GM15510 (cell line): ENCODE data around the gene MUC5AC.

Experiments
- POLR2A ChIP-seq: IDR thresholded peaks from 3 replicates; pipeline ENCODE4 v1.6.1; 2011; ENCODE audit warnings: borderline replicate concordance; ENCODE audit not compliant: insufficient read length; ENCODE audit errors: extremely low read depth

MUC5AC gene

GRCh38 chr11:1194231-1194976, 36.7 kb downstream of the MUC5AC start:
- no peak for TF ChIP-seq POLR2A

GRCh38 chr11:1194977-1195681, 37.4 kb downstream of the MUC5AC start:
- no peak for TF ChIP-seq POLR2A

DNA sequence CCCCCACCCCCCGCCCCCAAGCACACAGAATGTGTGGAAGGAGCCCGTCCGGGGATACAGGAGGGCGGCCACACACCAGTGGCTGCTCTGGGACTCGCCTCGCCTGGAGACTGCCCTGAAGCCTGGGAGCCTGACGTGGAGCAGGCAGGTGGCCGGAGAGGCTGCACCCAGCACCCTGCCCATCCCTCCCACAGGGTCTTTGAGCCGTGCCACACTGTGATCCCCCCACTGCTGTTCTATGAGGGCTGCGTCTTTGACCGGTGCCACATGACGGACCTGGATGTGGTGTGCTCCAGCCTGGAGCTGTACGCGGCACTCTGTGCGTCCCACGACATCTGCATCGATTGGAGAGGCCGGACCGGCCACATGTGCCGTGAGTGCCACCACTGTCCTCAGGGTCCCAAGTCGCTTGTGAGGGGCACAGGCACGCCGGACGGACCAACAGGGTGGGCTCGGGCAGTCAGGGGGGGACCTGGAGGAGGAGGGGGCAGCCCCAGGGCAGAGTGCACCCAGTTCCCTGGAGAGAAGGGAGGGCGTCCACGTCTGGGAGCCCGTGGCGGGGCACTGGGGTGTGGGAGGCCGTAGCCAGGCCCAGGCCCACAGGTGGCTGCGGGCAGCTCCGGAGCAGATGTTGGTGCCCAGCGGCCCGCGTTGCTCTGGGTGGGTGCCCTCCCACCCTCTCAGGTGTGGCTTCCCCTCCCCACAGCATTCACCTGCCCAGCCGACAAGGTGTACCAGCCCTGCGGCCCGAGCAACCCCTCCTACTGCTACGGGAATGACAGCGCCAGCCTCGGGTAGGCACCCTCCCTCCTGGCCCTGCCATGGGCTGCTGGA, 38.1 kb downstream of the MUC5AC start:
- TF ChIP-seq POLR2A: no peak

DNA sequence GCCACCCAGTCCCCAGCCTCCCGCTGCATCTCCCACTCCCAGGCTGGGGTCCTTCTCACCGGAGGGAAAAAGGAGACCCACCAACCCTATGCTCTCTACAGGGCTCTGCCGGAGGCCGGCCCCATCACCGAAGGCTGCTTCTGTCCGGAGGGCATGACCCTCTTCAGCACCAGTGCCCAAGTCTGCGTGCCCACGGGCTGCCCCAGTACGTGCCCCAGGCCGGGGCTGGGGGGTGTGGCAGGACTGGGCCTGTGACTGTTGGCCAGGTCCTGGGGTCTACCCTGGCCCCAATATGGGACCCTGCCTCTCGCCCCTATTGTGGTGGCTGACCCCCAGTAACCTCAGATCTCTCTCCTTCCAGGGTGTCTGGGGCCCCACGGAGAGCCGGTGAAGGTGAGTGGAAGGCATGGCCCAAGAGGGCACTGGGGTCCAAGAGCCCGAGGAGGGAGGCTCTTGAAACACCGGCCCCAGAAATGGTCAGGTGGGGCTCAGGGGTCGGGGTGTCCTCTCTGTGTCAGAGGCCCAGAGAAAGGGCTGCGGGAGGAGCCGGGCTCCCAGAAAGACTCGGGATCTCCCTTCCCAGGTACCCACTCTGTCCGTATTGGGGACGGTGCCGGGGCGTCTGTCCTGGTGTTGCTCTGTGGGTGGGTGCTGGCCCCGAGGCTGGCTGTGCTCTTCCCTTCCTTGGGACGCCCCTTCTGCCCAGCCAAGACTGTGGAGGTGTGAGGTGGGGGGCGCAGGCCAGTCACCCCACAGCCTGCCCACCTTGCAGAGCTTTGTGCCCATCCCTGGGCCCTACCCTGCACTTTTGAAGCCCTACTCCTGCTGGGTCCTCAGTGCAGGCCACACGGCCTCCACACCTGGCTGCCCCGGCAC, 39.0 kb downstream of the MUC5AC start:
- no peak for TF ChIP-seq POLR2A

DNA sequence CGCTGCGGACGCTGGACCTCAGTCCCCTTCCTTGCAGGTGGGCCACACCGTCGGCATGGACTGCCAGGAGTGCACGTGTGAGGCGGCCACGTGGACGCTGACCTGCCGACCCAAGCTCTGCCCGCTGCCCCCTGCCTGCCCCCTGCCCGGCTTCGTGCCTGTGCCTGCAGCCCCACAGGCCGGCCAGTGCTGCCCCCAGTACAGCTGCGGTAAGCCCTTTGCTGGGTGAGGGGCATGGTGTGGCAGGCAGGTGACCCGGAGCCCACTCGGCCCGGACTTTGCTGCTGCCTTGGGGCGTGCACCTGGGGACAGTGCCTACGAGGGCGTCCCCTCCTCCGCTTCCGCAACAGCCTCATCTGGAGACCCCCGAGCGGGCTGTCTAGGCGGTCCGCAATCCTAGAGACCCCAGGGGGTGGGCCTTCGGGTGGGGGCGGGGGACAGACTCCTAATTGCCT, 39.7 kb downstream of the MUC5AC start:
- no peak for TF ChIP-seq POLR2A

GRCh38 chr11:1197886-1198560, 40.3 kb downstream of the MUC5AC start:
- TF ChIP-seq POLR2A: no peak

DNA sequence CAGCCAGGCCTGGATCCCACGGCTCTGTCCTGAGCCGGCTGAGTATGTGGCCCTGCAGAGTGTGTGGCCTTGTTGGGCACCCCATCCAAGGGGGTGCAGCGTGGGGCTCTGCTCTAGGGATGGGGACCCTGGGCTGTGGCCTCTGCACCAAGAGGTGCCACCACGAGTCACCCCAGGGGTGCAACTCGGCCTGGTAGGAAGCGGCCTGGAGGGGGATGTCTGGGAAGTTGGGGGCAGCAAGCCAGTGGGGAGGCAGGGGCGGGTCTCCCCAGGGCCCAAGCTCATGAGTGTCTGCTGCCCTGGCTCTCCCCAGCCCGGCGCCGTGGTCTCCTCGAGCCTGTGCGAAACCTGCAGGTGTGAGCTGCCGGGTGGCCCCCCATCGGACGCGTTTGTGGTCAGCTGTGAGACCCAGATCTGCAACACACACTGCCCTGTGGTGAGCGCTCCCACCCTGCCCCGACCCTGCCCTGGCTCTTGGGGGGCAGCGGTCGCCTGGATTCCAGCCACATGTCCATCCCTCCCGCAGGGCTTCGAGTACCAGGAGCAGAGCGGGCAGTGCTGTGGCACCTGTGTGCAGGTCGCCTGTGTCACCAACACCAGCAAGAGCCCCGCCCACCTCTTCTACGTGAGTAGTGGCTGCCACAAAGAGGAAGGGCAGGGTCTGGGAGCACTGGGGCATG, 40.9 kb downstream of the MUC5AC start:
- no peak for TF ChIP-seq POLR2A

GRCh38 chr11:1199241-1199750, 41.5 kb downstream of the MUC5AC start:
- no peak for TF ChIP-seq POLR2A

DNA sequence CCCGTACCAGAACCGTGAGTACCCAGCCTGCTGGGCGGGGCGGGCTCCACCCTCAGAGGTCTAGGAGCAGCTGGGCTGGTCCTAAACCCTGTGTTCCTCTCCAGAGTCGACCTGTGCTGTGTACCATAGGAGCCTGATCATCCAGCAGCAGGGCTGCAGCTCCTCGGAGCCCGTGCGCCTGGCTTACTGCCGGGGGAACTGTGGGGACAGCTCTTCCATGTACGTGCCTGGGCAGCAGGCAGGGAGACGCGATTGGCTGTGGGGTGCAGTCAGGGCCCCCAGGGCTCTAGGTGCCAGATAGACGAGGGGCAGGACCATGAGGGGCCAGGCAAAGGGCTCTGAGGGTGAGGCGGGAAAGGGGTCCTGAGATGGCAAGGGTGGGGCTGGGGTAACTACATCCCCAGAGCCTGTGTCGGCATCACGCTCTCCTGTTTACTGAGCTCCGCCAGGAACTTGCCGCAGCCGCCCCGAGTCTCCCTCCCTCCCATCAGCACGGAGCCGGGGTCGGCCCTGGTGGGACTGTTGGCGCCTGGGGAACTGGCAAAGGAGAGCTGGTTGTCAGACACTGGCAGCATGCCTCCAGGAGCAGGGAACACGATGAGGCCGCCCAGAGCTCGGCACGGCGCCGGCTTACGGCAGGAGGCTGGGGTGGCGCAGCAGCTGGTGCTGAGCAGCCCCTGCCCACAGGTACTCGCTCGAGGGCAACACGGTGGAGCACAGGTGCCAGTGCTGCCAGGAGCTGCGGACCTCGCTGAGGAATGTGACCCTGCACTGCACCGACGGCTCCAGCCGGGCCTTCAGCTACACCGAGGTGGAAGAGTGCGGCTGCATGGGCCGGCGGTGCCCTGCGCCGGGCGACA, 42.2 kb downstream of the MUC5AC start:
- no peak for TF ChIP-seq POLR2A

GRCh38 chr11:1200611-1201191, 42.9 kb downstream of the MUC5AC start:
- no peak for TF ChIP-seq POLR2A

GRCh38 chr11:1201395-1202153, 43.8 kb downstream of the MUC5AC start:
- no peak for TF ChIP-seq POLR2A

DNA sequence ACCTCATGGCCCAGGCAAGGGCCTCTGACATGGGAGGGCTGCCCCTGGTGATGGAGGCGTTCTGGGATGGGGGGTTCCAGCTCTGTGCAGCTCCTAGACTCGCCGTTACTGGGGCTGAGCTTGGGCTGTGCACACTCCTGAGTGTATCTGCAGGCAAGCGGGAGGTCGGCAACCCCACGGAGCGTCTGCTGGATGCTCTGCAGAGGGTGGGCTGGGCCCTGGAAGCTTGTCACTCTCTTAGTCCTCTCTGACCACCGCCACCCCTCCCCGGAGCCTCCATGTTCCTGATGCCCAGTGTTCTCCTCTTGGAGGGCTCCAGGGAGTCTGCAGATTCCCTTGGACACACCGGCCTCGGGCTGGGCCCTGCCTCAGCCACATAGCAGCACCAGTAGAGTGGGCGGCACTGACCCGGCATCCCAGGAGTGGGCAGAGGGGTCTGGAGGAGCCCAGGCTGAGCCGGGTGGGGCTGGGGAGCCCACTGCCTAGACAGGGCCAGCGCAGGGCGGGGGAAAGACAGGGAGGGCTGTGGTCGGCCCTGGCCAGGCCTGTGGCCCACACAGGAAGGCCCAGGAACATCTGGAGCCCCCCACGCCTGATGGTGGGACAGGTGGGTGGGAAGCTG, 44.5 kb downstream of the MUC5AC start:
- TF ChIP-seq POLR2A: no peak
